ENCODE results near the gene RHBDD1.

Gene RHBDD1

DNA sequence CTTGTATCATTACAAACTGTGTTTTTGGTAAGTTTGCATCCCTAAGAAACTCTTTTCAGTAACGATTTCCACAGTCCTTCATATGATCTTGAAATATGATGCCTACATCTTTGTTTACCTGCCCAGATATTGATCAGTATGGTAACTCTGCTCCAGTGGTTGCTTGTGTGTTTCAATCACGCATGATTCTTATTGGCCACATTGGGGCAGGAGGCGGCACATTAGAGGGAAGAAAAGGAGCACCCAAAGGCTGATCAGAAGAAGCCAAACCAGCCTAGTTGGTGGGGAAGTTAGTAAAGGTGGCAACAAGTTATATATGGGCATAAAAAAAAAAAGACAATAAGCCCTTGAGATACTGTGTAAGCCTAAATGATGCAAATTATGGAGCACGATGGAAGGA, 158.9 kb downstream of the RHBDD1 start:
- DNase-seq, result no peak

DNA sequence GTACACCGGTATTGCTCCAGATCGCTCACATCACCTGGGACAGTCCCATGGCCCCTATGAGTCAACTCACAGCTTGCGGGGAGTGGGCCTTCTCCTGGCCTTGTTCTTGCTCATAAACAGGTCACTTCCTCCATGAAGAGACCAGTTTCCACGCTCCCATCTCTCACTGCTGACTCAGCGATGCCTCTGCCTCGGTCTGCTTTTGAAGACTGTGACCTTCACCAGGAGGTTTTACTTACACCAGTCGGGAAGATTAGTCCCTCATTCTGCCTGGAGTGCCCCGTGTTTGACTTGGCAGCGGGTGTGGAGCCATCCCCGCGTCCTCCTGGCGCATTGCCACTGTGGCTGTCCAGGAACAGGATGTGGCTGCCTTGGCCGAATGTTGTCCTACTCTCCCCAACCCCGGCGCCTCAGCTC, 159.8 kb downstream of the RHBDD1 start:
- DNase-seq, result peak; percentile 66

DNA sequence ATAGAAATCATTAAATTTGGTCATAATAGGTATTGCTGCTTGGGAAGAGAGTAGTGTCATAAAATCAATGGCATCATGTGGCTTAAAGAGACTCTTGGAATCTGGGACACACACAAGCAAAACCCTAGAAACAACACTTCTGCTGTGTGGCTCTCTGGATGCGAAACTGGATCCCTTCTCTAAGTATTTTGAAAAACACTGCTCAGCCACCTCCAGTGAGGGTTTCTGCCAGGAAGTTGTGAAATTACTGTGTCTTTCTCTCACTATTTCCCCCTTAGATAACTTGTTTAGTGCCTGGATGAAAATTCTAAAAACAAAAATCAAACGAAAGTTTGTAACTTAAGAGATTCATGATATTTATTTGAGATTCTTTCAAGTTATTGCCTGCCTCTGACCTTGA, 163.8 kb downstream of the RHBDD1 start:
- DNase-seq, result no peak

DNA sequence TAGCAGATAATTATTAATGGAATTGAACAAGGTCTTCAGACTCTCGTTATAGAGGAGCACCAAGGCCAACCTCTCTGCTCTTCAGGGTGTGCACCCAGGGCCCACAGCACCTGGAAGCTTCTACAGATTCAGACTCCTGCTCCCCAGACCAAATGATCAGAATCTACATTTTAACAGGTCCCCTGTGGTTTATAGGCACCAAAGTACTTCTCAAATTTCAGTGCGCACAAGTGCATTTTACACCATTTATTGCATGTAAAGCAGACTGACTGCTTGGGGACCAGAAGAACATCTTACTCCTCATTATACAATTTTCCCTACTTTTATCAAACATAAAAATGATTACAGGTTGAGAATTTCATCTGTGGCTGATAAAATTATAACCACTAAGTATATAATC, 164.3 kb downstream of the RHBDD1 start:
- DNase-seq, result no peak

DNA sequence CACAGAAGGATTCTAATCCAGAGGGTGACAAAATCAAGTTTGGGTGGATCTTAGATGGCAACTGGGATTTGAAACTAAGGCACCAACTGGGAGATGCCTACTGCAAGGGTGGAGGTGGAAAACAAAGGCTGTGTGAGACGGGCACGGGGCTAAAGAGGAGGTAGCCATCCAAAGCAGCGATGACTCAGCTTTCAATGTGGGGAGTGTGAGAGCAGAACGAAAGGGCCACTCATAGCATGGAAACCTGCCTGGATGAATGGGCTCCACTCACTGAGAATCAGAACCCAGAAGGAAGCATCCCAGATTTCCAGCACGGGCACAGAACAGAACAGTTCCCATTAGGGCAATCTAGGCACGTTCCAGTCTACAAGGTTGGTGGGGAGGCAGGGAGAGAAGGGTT, 168.6 kb downstream of the RHBDD1 start:
- no peak for DNase-seq

DNA sequence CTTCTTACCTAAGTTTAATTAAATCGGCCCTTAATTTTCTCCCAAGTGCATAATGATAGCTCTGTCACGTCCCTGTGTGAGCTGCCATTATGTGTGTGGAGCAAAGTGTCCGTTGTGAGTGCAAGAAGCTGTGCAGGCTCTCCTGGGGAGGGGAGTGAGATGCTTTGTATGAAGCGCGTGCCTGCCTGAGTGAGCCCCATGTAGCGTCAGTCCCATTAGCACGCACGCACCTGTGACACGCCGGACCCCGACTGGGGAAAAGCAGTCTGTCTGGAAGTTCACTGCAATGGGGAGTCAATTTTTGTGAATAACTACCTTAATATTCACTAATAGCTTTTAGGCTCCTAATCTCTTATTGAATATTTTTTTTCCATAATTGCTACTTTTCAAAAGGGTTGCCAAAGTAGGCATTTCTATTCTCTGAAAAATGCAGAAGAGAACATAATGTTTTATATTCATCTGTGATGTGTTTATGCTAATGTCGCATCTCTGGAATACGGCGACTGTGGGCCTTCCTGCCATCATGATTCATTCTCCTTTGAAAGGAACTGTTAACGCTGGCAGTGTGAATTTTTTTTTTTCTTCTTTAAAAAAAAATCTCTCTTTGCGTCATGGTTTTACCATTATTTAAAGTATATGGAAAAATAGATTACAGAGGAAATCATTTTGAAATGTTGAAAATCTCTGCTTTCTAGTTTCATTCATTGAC, 170.5 kb downstream of the RHBDD1 start:
- DNase-seq, result no peak

DNA sequence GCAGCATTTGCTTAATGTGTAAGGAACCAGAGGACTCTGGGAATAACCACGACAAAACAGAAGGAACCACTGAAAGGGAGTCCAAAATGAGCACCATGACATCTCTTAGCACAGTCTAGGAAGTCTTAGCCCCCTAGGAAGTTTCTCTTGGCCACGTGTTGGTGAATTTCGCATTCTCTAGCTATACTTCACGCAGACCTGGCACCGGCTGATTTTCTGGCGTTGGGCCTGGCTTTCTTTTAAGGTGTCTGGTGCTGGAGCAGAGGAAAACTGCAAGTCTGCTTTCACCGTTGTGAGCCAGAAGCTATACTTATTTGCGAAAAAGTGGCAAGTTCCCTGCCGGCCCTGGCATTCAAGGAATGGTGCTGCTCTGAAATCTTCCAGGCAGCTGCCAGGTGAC, 171.3 kb downstream of the RHBDD1 start:
- no peak for DNase-seq

DNA sequence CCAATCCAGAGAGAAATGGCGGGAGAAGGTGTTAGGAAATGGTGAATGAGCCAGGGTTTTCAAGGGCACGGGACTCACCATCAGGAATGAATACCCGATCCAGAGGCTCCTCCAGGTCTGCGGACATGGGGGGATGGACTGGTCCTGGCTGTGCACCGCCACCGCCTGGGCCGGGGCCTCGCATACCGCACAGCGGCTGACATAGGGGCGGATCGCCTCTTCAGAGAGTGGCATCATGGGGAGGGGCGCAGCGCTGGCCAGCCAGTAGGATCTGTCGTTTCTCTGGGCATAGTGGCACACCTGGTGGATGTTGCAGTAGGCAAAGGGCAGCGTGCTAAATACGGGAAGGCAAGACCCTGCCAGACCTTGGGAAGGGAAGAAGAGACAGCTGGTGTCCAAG, 172.1 kb downstream of the RHBDD1 start:
- no peak for DNase-seq

DNA sequence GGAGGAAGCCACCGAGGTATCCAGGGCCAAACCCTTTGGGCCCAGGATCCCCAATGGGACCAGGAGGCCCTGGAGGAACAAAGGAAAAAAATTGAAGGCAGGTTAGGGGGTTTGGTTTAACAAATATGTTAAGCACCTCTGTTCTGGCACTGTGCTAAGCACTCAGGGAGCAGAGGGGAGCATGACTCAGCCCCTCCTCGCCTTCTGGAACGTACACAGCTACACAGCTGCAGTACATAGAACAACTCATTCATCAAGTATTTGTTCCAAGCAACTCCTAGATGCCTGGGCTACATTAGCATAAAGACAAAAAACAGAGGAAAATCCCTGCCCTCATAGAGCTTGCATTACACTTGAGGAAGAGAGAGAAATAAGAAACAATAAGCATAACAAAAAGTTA, 174.6 kb downstream of the RHBDD1 start:
- no peak for DNase-seq

DNA sequence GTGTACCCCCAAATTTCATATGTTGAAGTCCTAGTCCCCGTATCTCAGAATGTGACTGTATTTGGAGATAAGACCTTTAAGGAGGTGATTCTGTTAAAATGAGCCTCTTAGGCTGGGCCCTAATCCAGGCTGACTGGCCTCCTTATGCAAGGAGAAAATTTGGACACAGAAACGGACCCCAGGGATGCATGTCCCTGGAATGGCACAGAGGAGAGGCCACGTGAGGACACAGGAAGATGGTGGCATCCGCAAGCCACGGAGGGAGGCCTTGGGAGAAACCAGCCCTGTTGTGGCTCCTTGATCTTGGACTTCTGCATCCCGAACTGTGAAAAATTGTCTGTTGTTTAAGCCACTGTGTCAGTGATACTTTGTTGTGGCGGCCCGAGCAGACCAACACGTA, 177.5 kb downstream of the RHBDD1 start:
- DNase-seq, result no peak

DNA sequence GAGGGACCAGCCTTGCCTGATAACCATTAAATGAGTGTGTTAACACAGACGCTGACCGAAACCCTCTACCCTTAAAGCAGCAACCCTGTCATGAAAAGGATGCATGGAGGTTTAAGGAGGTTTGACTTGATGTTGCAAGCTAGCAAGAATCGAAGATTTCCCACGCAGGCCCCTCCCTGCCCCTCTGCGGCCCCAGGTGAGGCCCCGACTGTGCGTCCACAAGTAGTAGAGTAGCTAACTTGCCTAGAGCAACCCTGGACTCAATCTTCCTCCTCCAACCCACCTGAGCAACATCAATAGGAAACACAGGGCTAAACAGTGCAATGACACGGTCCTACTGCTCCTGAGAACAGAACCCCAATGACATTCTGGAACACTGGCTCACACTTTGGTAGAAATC, 178.0 kb downstream of the RHBDD1 start:
- no peak for DNase-seq

DNA sequence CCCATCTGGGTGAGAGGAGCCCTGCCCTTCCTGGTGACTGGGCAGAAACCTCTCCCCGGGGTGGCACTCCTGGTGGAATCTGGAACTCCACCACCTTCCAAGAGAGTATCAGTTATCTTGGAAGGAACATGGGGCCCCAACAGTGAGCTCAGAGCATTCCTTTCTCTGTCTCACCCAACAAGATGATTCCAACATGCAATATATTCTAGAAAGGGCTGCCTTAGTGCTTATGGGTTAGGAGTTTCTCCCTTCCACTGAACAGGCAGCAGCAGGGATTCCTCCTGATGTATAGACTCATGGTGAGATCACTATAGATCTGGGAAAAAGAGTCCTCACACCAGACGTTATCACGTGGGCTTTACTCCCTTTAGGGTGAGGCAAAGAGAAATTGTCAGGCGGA, 181.0 kb downstream of the RHBDD1 start:
- no peak for DNase-seq

DNA sequence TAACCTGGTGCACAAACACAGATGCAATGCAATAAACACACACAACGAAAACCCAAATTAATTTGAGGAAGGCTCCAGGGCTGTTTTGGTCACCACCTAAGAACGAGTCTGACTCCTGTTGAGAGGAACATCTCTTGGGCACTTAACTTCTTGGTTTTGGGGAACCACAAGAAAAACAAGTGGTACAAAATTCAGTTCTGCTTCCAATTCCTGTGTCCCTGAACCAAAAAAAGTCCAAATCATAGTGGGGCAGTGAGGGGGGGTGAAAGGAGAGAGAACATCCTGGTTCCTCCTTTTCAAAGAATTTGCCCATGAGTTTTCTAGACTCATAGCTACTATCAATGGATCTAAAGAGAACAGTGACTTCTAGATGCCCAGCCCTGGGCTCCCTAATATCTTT, 184.6 kb downstream of the RHBDD1 start:
- DNase-seq, result no peak

DNA sequence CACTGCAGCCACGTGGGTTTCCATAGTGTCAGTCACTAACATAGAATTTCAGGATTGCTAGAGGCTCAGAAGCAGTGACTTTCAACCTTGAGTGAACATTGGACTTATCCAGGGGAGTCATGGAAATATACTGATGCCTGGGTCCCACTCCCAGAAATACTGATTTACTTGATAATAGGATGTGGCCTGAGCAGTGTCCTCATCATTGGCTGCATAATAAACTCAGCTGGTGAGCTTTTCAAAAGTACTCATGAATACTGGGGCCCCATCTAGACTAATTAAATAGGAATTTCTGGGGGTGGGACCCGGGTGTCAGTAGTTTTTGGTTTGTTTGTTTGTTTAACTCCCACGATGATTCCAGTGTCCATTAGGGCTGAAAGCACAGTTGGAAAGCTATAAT, 186.8 kb downstream of the RHBDD1 start:
- no peak for DNase-seq

DNA sequence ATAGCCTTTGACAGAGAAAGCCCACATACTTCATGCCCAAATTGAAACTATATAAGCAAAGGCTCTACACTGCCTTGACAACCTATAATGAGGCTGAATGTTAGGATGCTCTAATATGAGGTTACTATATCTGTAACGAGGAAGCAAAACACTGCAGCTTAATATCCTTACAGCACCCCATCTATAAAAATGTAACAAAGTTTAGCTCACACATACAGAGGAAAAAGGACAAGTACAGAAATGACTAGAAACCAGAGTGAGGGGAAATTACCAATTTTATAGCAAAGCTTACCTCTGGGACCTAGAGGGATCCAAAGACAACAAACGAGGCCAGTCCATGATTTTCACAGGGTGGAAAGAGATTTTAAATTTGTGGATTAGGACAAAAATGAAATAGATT, 189.7 kb downstream of the RHBDD1 start:
- no peak for DNase-seq

DNA sequence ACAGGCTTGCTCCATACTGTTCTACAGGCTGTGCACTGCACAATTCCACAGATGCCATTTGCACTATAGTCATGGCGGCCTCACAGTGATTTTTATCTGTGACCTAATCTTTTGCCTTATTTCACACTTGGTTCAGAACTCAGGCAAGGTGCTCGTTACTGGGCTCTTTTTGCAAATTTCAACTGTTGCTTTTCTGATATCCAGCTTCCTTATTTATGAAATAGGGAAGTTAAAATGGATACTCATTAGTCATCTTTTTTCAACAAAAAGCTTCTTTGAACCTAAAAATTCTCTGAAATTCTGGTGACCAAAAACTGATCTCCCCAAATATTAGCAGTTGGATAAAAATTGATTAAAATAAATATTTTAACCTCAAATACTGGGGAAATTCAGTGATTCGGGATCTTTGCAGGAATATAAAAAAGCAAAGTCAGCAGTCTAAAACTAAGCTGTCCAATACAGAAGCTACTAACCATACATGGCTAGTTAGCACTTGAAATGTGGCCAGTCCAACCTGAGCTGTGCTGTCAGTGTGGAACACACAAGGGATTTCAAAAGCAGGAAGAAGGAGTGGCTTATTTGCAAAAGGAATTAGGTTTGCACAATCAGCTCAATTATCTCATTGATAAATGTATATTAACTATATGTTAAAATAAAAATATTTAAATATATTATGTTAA, 193.7 kb downstream of the RHBDD1 start:
- no peak for DNase-seq

DNA sequence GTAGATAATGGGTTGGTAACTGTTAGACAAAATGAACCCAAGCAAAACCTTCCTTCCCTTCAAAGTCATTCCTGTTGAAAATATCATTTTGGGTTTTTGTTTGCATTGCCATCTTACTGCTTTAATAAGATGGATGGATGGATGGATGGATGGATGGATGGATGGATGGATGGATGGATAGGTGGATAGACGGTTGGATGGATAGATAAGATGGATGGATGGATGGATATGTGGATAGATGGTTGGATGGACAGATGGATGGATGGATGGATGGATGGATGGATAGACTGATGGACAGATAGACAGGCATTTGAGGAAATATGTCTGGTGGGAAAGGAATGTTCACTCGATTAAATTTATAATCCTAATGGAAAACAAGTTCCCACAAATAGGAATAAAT, 194.9 kb downstream of the RHBDD1 start:
- no peak for DNase-seq

DNA sequence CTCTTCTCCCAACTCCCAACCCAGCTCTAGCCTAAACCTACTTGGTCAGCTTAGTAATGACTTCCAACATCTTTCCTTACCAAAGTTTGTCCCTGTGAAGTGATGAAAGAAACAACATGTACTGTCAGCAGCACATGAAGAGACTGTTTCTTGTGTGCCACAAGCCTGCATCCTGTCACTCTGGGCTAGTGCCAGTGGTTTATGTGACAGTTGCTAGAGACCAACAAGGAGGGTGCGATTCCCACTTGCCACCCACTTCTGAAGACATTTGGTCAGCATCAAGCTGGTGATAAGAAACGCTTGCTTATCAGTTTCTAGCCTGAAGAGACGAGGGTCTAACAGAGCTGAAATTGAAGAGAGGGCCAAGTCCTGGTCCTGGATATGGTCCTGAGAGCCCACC, 195.5 kb downstream of the RHBDD1 start:
- no peak for DNase-seq

DNA sequence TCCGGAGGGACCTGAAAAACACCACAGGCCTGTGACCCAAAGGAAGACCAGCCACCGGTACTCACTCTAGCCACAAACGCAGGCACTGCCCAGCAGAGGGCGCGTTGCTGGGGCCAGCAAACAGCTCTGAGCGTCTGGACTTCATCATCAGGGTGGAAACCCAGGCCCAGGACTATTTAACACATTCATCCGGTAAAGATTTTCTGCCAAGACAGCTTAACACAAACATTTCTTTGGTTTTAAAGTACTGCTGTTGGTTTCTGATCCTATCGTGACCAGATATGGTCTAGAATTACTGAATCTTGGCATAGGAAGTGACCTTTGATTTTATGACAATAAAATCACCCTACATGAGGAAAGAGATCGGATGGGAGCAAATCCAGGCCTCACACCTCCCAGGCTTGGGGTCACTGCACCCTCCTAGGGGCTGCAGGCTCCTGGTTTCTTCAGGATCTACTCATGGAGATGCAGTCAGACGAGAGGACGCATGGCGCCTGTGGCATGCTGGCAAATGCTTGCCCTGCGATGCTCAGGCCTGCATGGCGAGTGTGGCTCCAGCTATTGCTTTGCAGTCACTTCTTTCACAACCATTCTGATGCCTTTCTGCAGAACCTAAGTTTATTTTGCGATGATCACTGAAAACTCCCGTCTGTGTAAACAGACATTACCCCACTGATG, 197.8 kb downstream of the RHBDD1 start:
- DNase-seq, result peak; percentile 55

DNA sequence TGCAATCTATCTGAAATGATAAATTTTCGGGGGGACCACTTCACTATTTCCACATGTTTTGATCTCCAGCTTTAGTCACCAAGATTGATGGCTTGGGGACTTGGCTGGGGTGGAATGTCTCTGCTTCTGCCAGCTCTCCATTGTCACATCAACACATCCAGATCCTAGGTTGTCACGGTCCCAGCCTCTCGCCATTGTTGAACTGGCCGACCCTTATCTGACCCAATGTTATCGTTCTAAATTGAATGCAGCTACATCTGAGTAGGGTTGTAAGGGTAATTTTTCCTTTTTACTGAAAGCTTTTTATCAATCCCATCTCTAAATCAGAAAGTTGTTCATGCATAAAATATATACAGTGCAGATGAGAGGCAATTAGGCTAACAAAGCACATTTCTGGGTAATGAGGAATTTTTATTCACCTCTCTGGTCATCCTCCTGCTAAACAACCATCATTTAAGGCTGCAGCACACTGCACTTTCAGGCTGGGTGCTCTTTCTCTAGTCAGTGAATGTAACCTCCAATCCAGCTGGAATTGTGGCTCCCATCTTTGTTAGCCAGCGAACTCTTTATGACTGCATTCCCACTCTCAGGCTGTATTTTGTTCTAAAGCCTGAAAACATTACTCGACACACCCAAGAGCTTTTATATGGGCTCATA, 200.0 kb downstream of the RHBDD1 start:
- DNase-seq, result no peak

DNA sequence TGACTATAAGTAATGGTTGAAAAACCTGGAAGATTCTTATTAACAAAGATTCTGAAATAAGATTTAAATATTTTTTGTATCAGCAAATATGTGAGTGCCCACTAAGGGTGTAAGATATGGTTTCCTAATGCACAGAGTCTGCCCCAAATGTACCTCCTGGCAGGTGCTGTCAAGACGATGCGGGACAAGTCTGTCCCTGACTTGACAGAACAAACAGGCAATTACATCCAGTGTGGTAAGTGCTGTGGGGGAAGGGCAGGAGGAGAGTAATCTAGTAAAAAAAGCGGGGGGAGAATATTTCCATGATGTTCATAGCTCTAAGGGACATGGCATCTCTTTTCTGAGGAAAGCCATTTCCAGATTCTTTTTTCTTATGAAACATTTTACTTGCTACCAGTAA, 200.7 kb downstream of the RHBDD1 start:
- DNase-seq, result no peak

DNA sequence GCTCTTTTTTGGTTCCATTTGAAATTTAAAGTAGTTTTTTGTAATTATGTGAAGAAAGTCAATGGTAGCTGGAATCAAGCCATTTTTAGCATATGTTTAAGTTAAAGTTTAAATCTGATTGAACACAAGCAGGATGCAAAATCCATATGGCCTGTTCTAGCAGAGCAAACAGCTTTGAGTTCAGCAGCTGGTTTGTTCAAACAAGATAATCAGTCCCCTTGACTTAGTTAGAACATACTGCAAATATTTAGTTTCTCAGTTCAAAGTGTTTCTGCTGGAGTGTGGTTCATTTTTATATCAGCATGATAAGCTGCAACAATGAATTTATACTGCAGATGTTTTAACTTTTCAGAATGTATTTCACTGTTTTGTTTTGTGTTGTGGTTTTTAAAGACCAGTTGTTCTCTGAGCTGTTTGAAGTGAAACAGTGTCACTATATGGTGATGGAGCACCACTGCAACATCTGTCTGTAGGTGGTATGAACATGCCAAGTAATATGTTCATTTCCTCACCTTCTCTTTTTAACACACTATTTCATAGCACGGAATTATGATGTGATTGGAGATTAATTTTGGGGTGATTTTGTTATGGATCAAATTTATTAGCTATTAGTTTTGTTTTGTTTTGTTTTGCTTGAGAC, 202.8 kb downstream of the RHBDD1 start:
- DNase-seq, result no peak

DNA sequence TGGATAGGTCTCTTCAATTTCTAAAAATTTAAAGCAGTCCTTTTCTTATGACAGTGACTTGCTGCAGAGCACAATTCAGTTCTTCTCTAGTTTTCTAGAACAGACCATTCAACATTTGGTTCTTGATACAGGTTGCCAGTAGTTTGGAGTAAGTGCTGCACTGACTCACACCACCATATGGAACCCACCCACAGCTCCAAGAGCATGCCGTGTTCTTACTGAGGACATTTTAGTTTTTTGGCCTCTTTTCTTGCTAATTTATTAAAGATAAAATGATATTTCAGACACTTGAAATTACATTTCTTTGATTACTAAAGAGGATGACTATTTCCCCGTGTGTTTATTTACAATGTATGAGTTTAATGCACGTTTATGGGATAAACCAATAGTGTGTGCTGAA, 208.1 kb downstream of the RHBDD1 start:
- no peak for DNase-seq
